GM18867 (cell line): ENCODE data around the gene BPIFB3.
"Not testable (repeated sequence)": the region's sequence is repeated elsewhere in the genome, so short reads cannot be mapped to it uniquely, and the experiment has no call there.

Source experiments
- ATAC-seq: cut with Tn5 transposase; IDR thresholded peaks from one replicate; pipeline ENCODE4 v1.9.1; 2021; ENCODE audit warnings: mild to moderate bottlenecking, moderate library complexity; ENCODE audit not compliant: unreplicated experiment

The BPIFB3 gene

GRCh38 chr20:33112547-33113386 is 59.1 kb downstream of the BPIFB3 start:
- no peak for ATAC-seq

DNA sequence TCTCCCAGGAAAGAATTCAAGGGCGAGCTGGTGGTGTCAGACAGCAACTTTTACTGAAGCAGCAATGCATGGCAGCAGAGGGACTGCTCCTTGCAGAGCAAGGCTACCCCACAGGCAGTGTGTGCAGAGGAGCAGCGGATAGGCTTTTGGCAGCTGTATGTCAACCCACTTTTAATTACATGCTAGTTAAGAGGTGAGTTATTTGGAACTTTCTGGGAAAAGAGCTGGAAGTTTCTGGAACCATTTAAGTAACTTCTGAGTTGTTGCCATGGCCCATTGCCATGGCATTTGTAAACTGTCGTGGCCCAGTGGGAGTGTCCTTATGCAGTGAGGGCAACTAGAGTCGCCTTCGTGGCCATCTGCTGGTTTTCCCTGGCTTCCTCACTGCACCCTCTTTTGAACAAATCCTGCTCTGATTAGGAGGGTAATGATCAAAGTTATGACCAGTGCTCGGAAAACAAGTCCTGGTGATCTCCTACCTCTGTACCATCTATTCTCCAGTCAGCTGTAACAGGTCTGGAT is 59.7 kb downstream of the BPIFB3 start:
- no peak for ATAC-seq

DNA sequence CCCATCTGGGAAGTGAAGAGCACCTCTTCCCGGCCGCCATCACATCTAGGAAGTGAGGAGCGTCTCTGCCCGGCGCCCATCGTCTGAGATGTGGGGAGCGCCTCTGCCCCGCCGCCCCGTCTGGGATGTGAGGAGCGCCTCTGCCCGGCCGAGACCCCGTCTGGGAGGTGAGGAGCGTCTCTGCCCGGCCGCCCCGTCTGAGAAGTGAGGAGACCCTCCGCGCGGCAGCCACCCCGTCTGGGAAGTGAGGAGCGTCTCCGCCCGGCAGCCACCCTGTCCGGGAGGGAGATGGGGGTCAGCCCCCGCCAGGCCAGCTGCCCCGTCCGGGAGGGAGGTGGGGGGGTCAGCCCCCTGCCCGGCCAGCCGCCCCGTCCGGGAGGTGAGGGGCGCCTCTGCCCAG is 61.8 kb downstream of the BPIFB3 start:
- not testable (repeated sequence) for ATAC-seq

DNA sequence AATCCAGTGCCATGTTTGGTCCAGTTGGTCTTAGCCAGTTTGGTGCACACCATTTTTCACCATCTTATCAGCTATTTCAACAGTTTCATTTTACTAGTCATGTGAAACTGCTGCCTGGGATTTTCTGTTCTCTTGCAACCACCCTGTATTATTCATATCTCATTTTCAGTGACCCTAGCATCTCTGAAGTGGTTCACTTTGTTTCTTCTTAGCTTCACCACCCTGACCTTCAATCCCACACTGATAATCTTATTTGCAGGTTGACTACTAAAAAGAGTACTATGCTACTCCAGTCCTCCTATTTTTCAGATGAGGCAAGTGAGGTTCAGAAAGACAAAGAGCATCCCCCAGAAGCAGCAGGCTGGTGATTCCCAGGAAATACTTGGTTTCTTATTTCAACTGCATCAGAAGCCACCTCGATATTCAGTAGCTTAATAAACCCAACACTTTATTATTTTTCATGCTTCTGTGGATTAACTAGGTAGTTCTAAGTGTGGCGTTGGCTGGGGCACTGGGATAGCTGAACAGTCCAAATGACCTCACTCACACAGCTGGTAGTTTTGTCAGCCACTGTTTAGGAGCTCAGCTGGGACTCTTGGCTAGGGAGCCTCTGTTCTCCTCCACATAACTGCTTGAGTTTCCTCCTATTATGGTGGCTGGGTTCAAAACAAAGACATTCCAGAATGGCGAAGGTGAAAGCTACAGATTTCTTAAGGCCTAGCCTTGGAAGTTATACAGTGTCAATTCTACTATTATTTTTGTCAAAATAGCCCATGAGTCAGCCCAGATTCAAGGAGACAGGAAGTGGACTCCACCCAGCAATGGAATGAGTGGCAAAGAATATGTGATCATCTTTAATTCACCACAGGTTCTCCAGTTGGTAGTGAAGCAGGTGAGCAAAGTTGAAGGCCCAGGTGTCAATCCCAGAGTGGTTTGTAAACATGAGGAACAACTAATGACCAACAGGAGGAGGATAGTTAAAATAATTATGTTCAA is 66.3 kb downstream of the BPIFB3 start:
- ATAC-seq: no peak

GRCh38 chr20:33120934-33121333 is 67.2 kb downstream of the BPIFB3 start:
- no peak for ATAC-seq

- ATAC-seq: not testable (repeated sequence)
Measured at GRCh38 chr20:33122297-33122696, 68.6 kb downstream of the BPIFB3 start.
